HepG2 (cell line): Measurements from ENCODE around the gene MAPK8IP3. TPM values are rescaled to one million over a fixed set of nuclear protein-coding genes. Genes with fewer than 3 reads are reported as not detected.

ENCODE experiments used
- ATAC-seq: fragments of 200-7000 bp; cut with Tn5 transposase; 3 replicates; pipeline ENCODE4 v1.9.1; 2020; ENCODE audit warnings: mild to moderate bottlenecking, moderate library complexity
- BruUV-seq: library from RNA; stranded (reverse); fragments of 400-500 nt; replicated peaks from 2 replicates; lab custom pipeline; 2021; lab: Mats Ljungman, UMichigan
- CTCF ChIA-PET: fragments of 300-600 bp; formaldehyde crosslinking; extraction: SDS; loops from one replicate; lab custom pipeline; 2021; ENCODE audit warnings: low total read pairs, inconsistent platforms, low intra/inter-chr PET ratio; lab: Yijun Ruan, JAX
- POLR2A ChIA-PET: fragments of 350-600 bp; sonication (Branson Sonifier 250); formaldehyde crosslinking; loops from one replicate; lab custom pipeline; 2020; ENCODE audit warnings: antibody characterized with exemption, inconsistent platforms; lab: Yijun Ruan, JAX
- DNase-seq: peaks from one replicate; pipeline ENCODE4 v3.0.0-alpha.2; 2015; ENCODE audit warnings: low spot score
- FAIRE-seq: peaks from 3 replicates; lab custom pipeline; 2011; peaks lifted over from hg19 to GRCh38; lab: Jason Lieb, UNC
- H2AFZ ChIP-seq: one replicate; pipeline ENCODE4 v1.6.1; 2011; ENCODE audit warnings: low read length, inconsistent platforms
- H3K27ac ChIP-seq: fragments of 300-600 bp; 3 replicates; pipeline ENCODE4 v1.8.0; 2011; ENCODE audit warnings: mixed run types, mild to moderate bottlenecking, mixed read lengths, low read length, inconsistent platforms; ENCODE audit not compliant: insufficient read depth; ENCODE audit errors: extremely low read length
- H3K27me3 ChIP-seq, 2 experiments: fragments of 200-600 bp in 1 of 2; 2 replicates in 1 of 2; 3 replicates in 1 of 2; pipeline versions ENCODE4 v1.6.0 to v1.8.0; 2011; ENCODE audit warnings: low read length in 2 of 2, mild to moderate bottlenecking in 2 of 2, moderate library complexity in 2 of 2, inconsistent platforms in 1 of 2; ENCODE audit not compliant: insufficient read depth in 2 of 2, control insufficient read depth in 1 of 2
- H3K36me3 ChIP-seq, 2 experiments: fragments of 200-600 bp in 1 of 2; replicated peaks in 1 of 2; 2 replicates in 1 of 2; 3 replicates in 1 of 2; pipeline versions ENCODE4 v1.5.1 to v1.8.0; 2011; ENCODE audit warnings: low read length in 2 of 2, inconsistent platforms in 1 of 2; ENCODE audit not compliant: insufficient read depth in 2 of 2, control insufficient read depth in 1 of 2
- H3K4me1 ChIP-seq: 2 replicates; pipeline ENCODE4 v1.5.1; 2012; ENCODE audit warnings: low read length, inconsistent platforms; ENCODE audit not compliant: insufficient read depth
- H3K4me2 ChIP-seq: 2 replicates; pipeline ENCODE4 v1.6.0; 2011; ENCODE audit warnings: low read depth, low read length, inconsistent platforms
- H3K4me3 ChIP-seq, 3 experiments: fragments of 200-600 bp in 1 of 3; sonication (generic), shearing (Covaris generic) in 1 of 3; replicated peaks in 1 of 3; 2 replicates each; pipeline ENCODE4 v1.5.1; 2011 to 2016; ENCODE audit warnings: low read length in 3 of 3, inconsistent platforms in 2 of 3, low read depth in 2 of 3, mild to moderate bottlenecking in 2 of 3, control low read depth in 1 of 3, mixed read lengths in 1 of 3; ENCODE audit not compliant: insufficient read depth in 1 of 3
- H3K79me2 ChIP-seq: one replicate; pipeline ENCODE4 v1.6.1; 2011; ENCODE audit warnings: low read length, inconsistent platforms; ENCODE audit not compliant: insufficient read depth
- H3K9ac ChIP-seq: 2 replicates; pipeline ENCODE4 v1.6.0; 2011; ENCODE audit warnings: mild to moderate bottlenecking, low read depth, low read length, inconsistent platforms; ENCODE audit not compliant: insufficient read depth
- H3K9me3 ChIP-seq: 2 replicates; pipeline ENCODE4 v1.5.1; 2012; ENCODE audit warnings: mild to moderate bottlenecking, low read length
- H4K20me1 ChIP-seq: 2 replicates; pipeline ENCODE4 v1.6.0; 2011; ENCODE audit warnings: inconsistent platforms, mild to moderate bottlenecking, low read length, moderate library complexity; ENCODE audit not compliant: insufficient read depth
- AGO2 ChIP-seq: fragments of 200-400 bp; formaldehyde crosslinking; optimal IDR thresholded peaks from 2 replicates; pipeline ENCODE3; 2017; ENCODE audit warnings: mild to moderate bottlenecking, low read depth, low read length, moderate library complexity
- GPBP1L1 ChIP-seq: sonication (generic); formaldehyde crosslinking; IDR thresholded peaks from 2 replicates; pipeline ENCODE4 v1.5.0; 2020; ENCODE audit warnings: mild to moderate bottlenecking, missing genetic modification reagents
- LCORL ChIP-seq, 2 experiments: fragments of 450-650 bp in 1 of 2; sonication (generic) in 1 of 2; formaldehyde crosslinking in 1 of 2; IDR thresholded peaks; 2 replicates each; pipeline versions ENCODE4 v1.5.0 to v1.6.1; 2017 to 2020; ENCODE audit warnings: antibody characterized with exemption in 1 of 2, missing genetic modification reagents in 1 of 2
- MAZ ChIP-seq, 2 experiments: sonication (generic) in 1 of 2; formaldehyde crosslinking in 1 of 2; IDR thresholded peaks; 2 replicates each; pipeline versions ENCODE4 v1.5.0 to v1.6.1; 2012 to 2020; ENCODE audit warnings: low read depth in 2 of 2, mild to moderate bottlenecking in 2 of 2, borderline replicate concordance in 1 of 2, improper control_type of control experiment in 1 of 2, low read length in 1 of 2, missing genetic modification reagents in 1 of 2, moderate library complexity in 1 of 2
- PAX8 ChIP-seq: sonication (generic); formaldehyde crosslinking; IDR thresholded peaks from 2 replicates; pipeline ENCODE4 v1.8.0; 2022; ENCODE audit warnings: mild to moderate bottlenecking, missing genetic modification reagents, borderline replicate concordance
- PHF5A ChIP-seq: IDR thresholded peaks from one replicate; pipeline ENCODE4 v1.6.1; 2018; ENCODE audit warnings: low read depth, missing genetic modification reagents; ENCODE audit not compliant: unreplicated experiment
- RBFOX2 ChIP-seq: fragments of 200-400 bp; formaldehyde crosslinking; IDR thresholded peaks from 2 replicates; pipeline ENCODE4 v1.6.1; 2017; ENCODE audit warnings: low read depth, mild to moderate bottlenecking, low read length
- STAT5B ChIP-seq: sonication (generic); formaldehyde crosslinking; IDR thresholded peaks from 2 replicates; pipeline ENCODE4 v1.4.0; 2020; ENCODE audit warnings: missing genetic modification reagents
- ZFP62 ChIP-seq: sonication (generic); formaldehyde crosslinking; IDR thresholded peaks from 2 replicates; pipeline ENCODE4 v1.4.0; 2020; ENCODE audit warnings: missing genetic modification reagents
- ZFY ChIP-seq: sonication (generic); formaldehyde crosslinking; IDR thresholded peaks from 2 replicates; pipeline ENCODE4 v1.4.0; 2020; ENCODE audit warnings: missing genetic modification reagents
- WGBS: methylation state at CpG from one replicate; pipeline ENCODE4 v1.1.6; 2017; ENCODE audit warnings: low lambda C conversion rate; 5-methylcytosine and 5-hydroxymethylcytosine counted together
- in situ Hi-C: cut with HindIII; loops from 2 replicates; pipeline ENCODE4 v1.10.0; 2017; ENCODE audit warnings: low pct_unique_long_range_greater_than_20kb; ENCODE audit not compliant: extremely low pct_ligation_motif_present
- intact Hi-C: fragments of 100-400 bp; cut with micrococcal nuclease; formaldehyde crosslinking; loops from one replicate; pipeline ENCODE4 v1.10.0; 2022; ENCODE audit not compliant: unreplicated experiment
- polyA plus RNA-seq, 8 experiments: library from polyadenylated mRNA; depleted of rRNA in 3 of 8; stranded (reverse) in 7 of 8; unstranded in 1 of 8; fragments of >200 nt; fragmentation: Illumina TruSeq in 4 of 8; extraction: Trizol in 4 of 8; gene quantifications; 2 replicates each; pipeline versions ENCODE4 v1.2.1 to v1.2.3, GENCODE V29; 2011 to 2016; ENCODE audit warnings: low read depth in 4 of 8, missing spikeins in 1 of 8, mixed read lengths in 1 of 8; ENCODE audit not compliant: insufficient read depth in 1 of 8
- total RNA-seq, 5 experiments: library from RNA; depleted of rRNA; stranded (reverse); fragments of >200 nt; fragmentation: Illumina TruSeq; extraction: Trizol; gene quantifications; 2 replicates each; pipeline ENCODE4 v1.2.3, GENCODE V29; 2016; ENCODE audit warnings: low read depth in 1 of 5

MAPK8IP3 gene
- total and polyA plus RNA-seq, 2 of the 13 experiments (the other 11 are each of a cell fraction or from before 2014, with no cell fraction given), result 25.1 to 41.7 TPM

- peaks cover 21% of the 10 kb centered on the region for H3K79me2 ChIP-seq
- H2AFZ ChIP-seq, result no peak overlapping the region
- DNase-seq, result no peak
- TF ChIP-seq RBFOX2 (0 out of 2 replicates have a peak, but pooled peaks have one; percentile 24), GPBP1L1 (no peak)
- in situ Hi-C loops (no loop called here), intact Hi-C loops (no loop called here)
- H3K4me2 ChIP-seq, result no peak overlapping the region
- BruUV-seq, result no TSS peak
- H4K20me1 ChIP-seq, result peaks cover 4% of the 10 kb centered on the region; the same call in 1 of the 2 replicates
- H3K4me1 ChIP-seq, result peaks cover 16% of the 10 kb centered on the region
- no peak for FAIRE-seq
- H3K9me3 ChIP-seq, result no peaks in the 10 kb centered on the region
- ChIA-PET POLR2A (no interaction called here), CTCF (no interaction called here)
- no peak overlapping the region for H3K9ac ChIP-seq
- peaks cover 4 to 7% of the 10 kb centered on the region in 2 experiments; a peak in 3 of 5 replicates for H3K36me3 ChIP-seq
- ATAC-seq, result no peak
- no peak overlapping the region for H3K27ac ChIP-seq
- no peak overlapping the region for H3K4me3 ChIP-seq
- H3K27me3 ChIP-seq, result no peaks in the 10 kb centered on the region
- 91% methylated on average over 14 of the region's 19 CpGs for WGBS
Measured at GRCh38 chr16:1788708-1789100, 82.7 kb downstream of the MAPK8IP3 start.

- no TSS peak for BruUV-seq
- H3K27me3 ChIP-seq, result no peaks in the 10 kb centered on the region
- no peak overlapping the region for H3K4me2 ChIP-seq
- peaks cover 14% of the 10 kb centered on the region for H3K79me2 ChIP-seq
- H3K36me3 ChIP-seq, result peaks cover 4 to 7% of the 10 kb centered on the region in 2 experiments; a peak in 3 of 5 replicates
- FAIRE-seq, result no peak
- intact Hi-C loops, result no loop called here
- H3K9ac ChIP-seq, result no peak overlapping the region
- ATAC-seq, result no peak
- H2AFZ ChIP-seq, result no peak overlapping the region
- no peaks in the 10 kb centered on the region for H4K20me1 ChIP-seq
- CTCF ChIA-PET, result no interaction called here
- in situ Hi-C loops, result no loop called here
- 89% methylated on average over 11 of the region's 25 CpGs for WGBS
- TF ChIP-seq PAX8 (no peak), AGO2 (peak; percentile 23), LCORL (IDR thresholded peaks at IDR 0.05) (no peak), LCORL (CRISPR knock-in tag; IDR thresholded peaks at IDR 0.05) (no peak), ZFY (CRISPR knock-in tag) (no peak), RBFOX2 (0 out of 2 replicates have a peak, but pooled peaks have one; percentile 25), ZFP62 (CRISPR knock-in tag) (no peak), STAT5B (CRISPR knock-in tag) (no peak), MAZ (IDR thresholded peaks at IDR 0.05; ENCODE audit: borderline replicate concordance, low read depth, low read length) (no peak), MAZ (CRISPR knock-in tag; IDR thresholded peaks at IDR 0.05; ENCODE audit: low read depth) (no peak), PHF5A (no peak)
- no peak for DNase-seq
- no peak overlapping the region for H3K27ac ChIP-seq
- no peak overlapping the region for H3K4me3 ChIP-seq
- H3K9me3 ChIP-seq, result no peaks in the 10 kb centered on the region
- POLR2A ChIA-PET, result no interaction called here
- peaks cover 15% of the 10 kb centered on the region; the same call in 1 of the 2 replicates for H3K4me1 ChIP-seq
Measured at GRCh38 chr16:1789643-1790045, 83.6 kb downstream of the MAPK8IP3 start.
